ENCODE data around the gene DUSP19. TPM values are rescaled to one million over a fixed set of nuclear protein-coding genes. Genes with fewer than 3 reads are reported as not detected.

The DUSP19 gene
- total RNA-seq, 2 experiments from 2014 or later = 1.8 to 2.1 TPM

DNA sequence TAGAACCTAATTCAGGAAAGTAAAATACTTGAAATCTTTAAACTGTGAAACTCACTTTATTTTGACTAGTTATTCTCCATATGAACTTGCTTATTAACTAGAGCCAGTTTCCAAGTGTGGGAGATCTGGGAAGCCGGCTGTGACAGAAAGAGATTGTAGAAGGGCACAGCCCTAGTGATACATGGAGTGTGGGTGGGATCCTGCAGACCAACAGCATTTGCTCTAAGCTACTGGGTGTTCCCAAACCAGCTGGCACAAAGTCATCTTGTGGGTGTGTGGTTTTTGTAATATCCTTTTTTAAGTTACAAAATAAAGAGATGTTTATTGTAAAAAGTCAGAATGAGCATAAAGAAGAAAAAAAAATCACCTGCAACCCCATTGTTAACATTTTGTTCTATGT lies 3.4 kb downstream of the DUSP19 start:
- no peak for DNase-seq
- H3K4me3 Mint-ChIP-seq = no peak overlapping the region
- no peak overlapping the region for H3K27ac Mint-ChIP-seq
- ATAC-seq = no peak
- CTCF ChIA-PET = no interaction called here
- no peaks in the 10 kb centered on the region for H3K36me3 Mint-ChIP-seq
- peaks cover 16% of the 10 kb centered on the region for H3K4me1 Mint-ChIP-seq
- H3K9me3 Mint-ChIP-seq (ENCODE audit: low read depth) = no peaks in the 10 kb centered on the region
- no peaks in the 10 kb centered on the region for H3K27me3 Mint-ChIP-seq

DNA sequence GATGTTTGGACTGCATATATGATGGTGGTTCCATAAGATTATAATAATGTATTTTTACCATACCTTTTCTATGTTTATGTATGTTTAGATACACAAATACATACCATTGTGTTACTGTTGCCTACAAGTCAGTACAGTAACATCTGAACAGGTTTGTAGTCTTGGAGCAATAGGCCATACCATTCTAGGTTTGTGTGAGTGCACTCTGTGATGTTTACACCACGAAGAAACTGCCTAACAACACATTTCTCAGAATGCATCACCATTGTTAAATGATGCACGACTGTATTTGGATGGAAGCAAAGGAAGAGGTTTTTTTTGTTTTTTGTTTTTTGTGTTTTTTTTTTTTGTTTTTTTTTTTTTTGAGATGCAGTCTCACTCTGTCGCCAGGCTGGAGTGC lies 9.5 kb downstream of the DUSP19 start:
- no peak overlapping the region for H3K27ac Mint-ChIP-seq
- CTCF ChIA-PET = no interaction called here
- no peak for ATAC-seq
- H3K36me3 Mint-ChIP-seq = peaks cover 2% of the 10 kb centered on the region
- no peaks in the 10 kb centered on the region for H3K9me3 Mint-ChIP-seq (ENCODE audit: low read depth)
- no peak overlapping the region for H3K4me3 Mint-ChIP-seq
- no peaks in the 10 kb centered on the region for H3K27me3 Mint-ChIP-seq
- peaks cover 2% of the 10 kb centered on the region for H3K4me1 Mint-ChIP-seq
- no peak for DNase-seq

DNA sequence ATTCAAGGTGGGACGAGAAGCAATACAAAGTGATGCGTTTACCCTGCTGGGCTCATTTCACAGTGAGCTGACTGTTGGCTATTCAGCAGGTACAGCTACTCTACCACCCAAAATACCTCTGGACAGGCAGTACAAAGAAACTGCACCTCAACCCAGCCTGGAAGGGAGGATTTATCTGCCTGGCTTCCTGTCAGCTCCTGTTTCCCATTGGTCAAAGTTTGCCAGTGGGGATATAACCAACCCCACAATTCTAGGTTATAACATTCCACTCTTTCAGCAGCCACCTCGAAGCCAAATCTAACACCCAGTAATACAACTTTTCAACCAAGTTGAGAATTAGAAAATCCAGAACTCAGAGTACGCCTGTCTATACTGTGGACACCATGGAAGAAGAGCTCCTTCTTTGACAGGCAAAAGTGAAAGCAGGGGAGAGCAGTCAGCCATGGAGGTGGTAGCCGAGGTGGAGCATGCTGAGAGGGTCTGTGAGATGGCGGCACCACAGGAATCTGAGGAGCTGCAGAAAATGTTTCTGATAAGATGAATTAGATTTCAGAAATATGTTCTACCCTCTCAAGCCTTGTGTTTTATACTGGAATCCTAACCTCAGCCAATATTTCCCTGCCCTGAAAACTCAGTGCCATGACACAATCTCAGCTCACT lies 10.8 kb downstream of the DUSP19 start:
- no peak for DNase-seq
- no peaks in the 10 kb centered on the region for H3K27me3 Mint-ChIP-seq
- H3K36me3 Mint-ChIP-seq = peaks cover 2% of the 10 kb centered on the region
- H3K4me1 Mint-ChIP-seq = peaks cover 5% of the 10 kb centered on the region
- ATAC-seq = no peak
- no peak overlapping the region for H3K27ac Mint-ChIP-seq
- CTCF ChIA-PET = no interaction called here
- no peak overlapping the region for H3K4me3 Mint-ChIP-seq
- no peaks in the 10 kb centered on the region for H3K9me3 Mint-ChIP-seq (ENCODE audit: low read depth)

DNA sequence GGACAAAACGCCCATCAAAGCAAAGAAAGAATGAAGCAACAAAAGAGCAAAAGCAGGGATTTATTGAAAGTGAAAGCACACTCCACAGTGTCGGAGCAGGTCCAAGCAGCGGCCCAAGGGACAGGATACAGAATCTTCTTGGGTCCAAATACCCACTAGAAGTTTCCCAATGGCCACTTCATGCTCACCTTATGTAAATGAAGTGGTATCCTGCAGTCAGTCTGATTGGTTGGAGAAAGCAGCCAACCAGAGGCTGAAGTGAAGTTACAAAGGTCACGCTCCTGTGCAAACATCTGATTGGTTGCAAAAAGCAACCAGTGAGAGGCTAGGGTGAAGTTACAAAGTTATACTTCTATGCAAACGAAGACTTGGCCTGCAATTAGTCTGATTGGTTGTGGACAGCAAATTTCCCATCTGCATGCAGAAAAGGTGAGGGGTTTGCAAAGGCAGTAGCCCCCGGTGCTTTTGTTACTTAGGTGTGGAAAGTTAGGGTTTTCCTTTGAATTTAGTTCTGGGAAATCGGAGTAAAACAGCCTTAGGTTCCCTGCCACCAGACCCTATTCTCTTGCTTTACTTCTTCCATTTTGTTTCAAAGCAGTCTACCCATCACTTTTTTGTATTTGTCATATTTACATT lies 12.9 kb downstream of the DUSP19 start:
- peaks cover 8% of the 10 kb centered on the region for H3K4me1 Mint-ChIP-seq
- H3K36me3 Mint-ChIP-seq = peaks cover 2% of the 10 kb centered on the region
- ATAC-seq = no peak

DNA sequence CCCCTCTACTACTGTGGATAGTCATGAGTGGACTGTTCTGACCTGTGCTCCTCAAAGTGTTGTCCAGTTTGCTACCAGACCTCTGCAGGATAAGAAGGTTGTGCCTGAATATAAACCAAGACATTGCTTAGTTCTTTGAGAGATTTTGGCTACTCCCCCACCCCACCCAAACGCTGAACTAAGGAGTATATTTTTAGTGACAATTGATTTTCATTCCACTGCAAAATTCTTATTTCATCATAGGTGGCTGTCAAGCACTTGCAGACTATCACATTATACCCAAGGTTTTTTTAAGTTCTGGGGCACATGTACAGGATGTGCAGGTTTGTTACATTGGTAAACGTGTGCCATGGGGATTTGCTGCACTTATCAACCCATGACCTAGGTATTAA lies 13.4 kb downstream of the DUSP19 start:
- CTCF ChIA-PET = no interaction called here
- Mint-ChIP-seq H3K27ac (no peak overlapping the region), H3K4me1 (peaks cover 8% of the 10 kb centered on the region)

More for the DNA sequence above, 12.9 kb downstream of the DUSP19 start:
- no peaks in the 10 kb centered on the region for H3K9me3 Mint-ChIP-seq (ENCODE audit: low read depth)
- H3K27me3 Mint-ChIP-seq = no peaks in the 10 kb centered on the region
- no peak overlapping the region for H3K27ac Mint-ChIP-seq
- no peak for DNase-seq
- H3K4me3 Mint-ChIP-seq = no peak overlapping the region
- CTCF ChIA-PET = no interaction called here

DNA sequence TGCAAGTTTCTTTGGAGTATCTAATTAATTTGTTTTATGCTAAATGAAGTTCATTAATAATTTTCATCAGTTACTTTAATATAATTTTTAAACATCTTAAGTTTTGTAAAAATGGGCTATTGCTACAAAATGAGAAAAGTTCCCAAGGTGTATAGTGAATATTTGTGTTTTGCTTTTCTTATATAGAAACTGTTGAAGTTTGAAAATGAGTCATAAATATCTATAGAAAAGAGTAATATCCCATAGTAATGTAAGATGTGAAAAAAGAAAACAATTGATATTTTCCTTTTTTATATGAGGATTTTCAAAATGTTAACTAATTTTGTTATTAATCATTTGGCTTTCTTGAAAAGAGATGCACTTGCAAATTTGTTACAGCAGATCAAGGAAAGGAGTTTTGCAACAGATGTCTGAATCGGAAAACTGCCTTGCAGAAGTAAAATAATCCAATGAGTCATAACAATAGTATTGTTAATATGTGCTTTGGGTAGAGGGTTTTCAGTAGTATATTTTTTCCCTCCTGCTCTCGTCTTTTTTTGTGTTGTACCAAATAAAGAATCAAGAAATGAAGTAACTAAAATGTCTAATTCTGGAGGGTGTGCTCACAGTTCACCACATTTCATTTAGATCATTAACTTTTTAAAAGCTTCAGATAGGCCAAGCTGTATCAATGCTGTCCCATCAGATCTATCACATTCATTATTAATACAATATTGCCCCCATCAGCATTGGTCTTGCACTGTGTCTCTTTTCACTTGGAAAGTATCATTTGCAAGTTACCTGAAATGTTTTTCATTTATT lies 15.5 kb downstream of the DUSP19 start:
- CTCF ChIA-PET = no interaction called here
- ATAC-seq (no peak), DNase-seq (no peak)
- no peaks in the 10 kb centered on the region for H3K27me3 Mint-ChIP-seq
- no peaks in the 10 kb centered on the region for H3K36me3 Mint-ChIP-seq
- H3K4me1 Mint-ChIP-seq = peaks cover 6% of the 10 kb centered on the region
- no peak overlapping the region for H3K27ac Mint-ChIP-seq
- H3K9me3 Mint-ChIP-seq (ENCODE audit: low read depth) = no peaks in the 10 kb centered on the region
- no peak overlapping the region for H3K4me3 Mint-ChIP-seq

More for the DNA sequence above, 13.4 kb downstream of the DUSP19 start:
- H3K36me3 Mint-ChIP-seq = peaks cover 2% of the 10 kb centered on the region
- no peaks in the 10 kb centered on the region for H3K9me3 Mint-ChIP-seq (ENCODE audit: low read depth)
- DNase-seq (no peak), ATAC-seq (no peak)
- no peak overlapping the region for H3K4me3 Mint-ChIP-seq
- H3K27me3 Mint-ChIP-seq = no peaks in the 10 kb centered on the region

DNA sequence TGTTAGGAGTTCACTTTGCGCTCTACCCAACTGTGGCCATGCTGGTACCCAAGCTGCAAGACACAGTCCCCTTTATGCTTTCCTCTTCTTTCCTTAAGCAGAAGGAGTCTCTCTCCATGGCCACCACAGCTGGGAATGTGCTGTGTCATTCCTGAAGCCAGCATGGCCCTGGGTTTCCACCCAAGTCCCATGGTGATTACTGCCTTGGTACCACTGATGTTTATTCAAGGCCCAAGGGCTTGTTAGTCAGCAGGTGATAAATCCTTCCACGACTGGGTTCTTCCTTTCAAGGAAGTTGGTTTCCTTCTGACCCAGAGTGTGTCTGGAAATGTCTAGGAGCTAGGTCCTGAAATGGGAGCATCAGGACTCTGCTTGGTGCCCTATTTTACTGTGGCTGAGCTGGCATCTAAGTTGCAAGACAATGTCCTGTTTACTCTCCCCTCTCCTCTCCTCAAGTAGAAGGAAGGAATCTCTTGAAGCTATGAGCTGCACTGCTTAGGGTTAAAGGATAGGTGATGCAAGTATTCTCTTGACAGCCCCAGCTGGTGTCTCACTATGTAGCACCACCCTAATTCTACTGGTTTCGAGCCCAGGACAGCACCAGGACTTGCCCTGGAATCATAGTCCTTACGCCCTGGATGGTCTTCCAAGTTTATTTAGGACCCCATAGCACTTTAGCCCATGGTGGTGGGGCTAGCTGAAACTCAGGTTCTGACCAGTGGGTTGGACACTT lies 27.0 kb downstream of the DUSP19 start:
- no peaks in the 10 kb centered on the region for H3K27me3 Mint-ChIP-seq
- DNase-seq (no peak), ATAC-seq (no peak)
- H3K36me3 Mint-ChIP-seq = no peaks in the 10 kb centered on the region
- no peaks in the 10 kb centered on the region for H3K4me1 Mint-ChIP-seq
- no peaks in the 10 kb centered on the region for H3K9me3 Mint-ChIP-seq (ENCODE audit: low read depth)
- H3K27ac Mint-ChIP-seq = no peak overlapping the region
- CTCF ChIA-PET = interaction anchor here (0.6 kb wide), 1 partner anchor 56 kb away, joined by 3 read pairs; no protein-coding TSS in a partner anchor
- H3K4me3 Mint-ChIP-seq = no peak overlapping the region

DNA sequence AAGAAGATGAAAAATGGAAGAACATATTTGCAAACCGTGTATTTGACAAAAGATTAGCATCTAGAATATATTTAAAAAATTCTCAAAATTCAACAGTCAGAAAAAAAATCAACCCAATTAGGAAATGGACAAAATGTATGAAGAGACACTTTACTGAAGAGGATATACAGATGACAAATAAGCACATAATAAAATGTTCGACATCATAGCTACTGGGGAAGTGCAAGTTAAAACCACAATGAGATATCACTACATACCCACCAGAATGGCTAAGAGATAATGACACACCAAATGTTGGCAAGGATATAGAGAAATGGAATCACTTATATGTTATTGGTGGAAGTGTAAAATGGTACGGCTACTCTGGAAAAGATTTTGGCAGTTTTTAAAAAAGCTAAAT lies 34.0 kb downstream of the DUSP19 start:
- H3K4me1 Mint-ChIP-seq = no peaks in the 10 kb centered on the region

DNA sequence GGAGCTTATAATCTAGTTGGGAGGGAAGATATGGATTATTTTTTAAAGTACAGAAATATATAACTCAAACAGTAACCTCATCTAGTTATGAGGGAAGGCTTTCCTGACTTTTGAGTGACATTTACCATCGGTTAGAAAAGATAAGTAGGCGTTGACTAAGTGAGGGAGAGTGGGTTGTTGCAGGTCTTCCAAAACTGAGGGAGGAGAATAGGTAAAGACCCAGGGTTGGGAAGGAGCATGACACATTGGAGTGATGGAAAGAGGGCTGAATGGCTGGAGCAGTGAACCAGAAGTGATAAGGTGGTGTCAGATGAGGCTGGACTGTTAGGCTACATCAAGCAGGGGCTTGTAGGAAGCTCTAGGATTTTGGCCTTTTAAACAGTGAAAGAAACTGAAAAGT lies 35.1 kb downstream of the DUSP19 start:
- H3K9me3 Mint-ChIP-seq (ENCODE audit: low read depth) = no peaks in the 10 kb centered on the region
- CTCF ChIA-PET = no interaction called here
- ATAC-seq = no peak

More for the DNA sequence above, 34.0 kb downstream of the DUSP19 start:
- Mint-ChIP-seq H3K27me3 (peaks cover 24% of the 10 kb centered on the region), H3K9me3 (ENCODE audit: low read depth) (no peaks in the 10 kb centered on the region), H3K27ac (no peak overlapping the region), H3K4me3 (no peak overlapping the region), H3K36me3 (no peaks in the 10 kb centered on the region)
- no peak for DNase-seq
- ATAC-seq = no peak
- CTCF ChIA-PET = no interaction called here

DNA sequence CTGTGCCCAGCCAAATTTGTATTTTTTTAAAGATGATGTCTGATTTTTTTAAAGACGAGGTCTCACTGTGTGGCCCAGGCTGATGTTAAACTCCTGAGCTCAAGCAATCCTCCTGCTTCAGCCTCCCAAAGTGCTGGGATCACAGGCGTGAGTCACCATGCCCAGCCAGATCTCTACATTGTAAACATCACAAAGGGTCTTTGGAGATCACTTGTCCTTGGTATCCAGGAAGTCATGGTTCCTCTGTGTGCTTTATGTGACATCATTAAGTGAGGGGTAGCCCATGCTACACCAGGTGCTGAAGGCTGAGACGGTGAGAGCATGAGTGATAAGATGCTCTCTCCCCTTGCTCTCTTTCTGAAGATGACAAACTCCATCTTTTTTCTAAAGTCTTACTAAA lies 38.7 kb downstream of the DUSP19 start:
- H3K36me3 Mint-ChIP-seq = no peaks in the 10 kb centered on the region
- DNase-seq (no peak), ATAC-seq (no peak)
- no peaks in the 10 kb centered on the region for H3K4me1 Mint-ChIP-seq
- peaks cover 38% of the 10 kb centered on the region for H3K27me3 Mint-ChIP-seq
- H3K9me3 Mint-ChIP-seq (ENCODE audit: low read depth) = no peaks in the 10 kb centered on the region
- H3K4me3 Mint-ChIP-seq = no peak overlapping the region
- no peak overlapping the region for H3K27ac Mint-ChIP-seq
- CTCF ChIA-PET = no interaction called here

More for the DNA sequence above, 35.1 kb downstream of the DUSP19 start:
- no peak for DNase-seq
- H3K27me3 Mint-ChIP-seq = peaks cover 28% of the 10 kb centered on the region
- H3K36me3 Mint-ChIP-seq = no peaks in the 10 kb centered on the region
- no peaks in the 10 kb centered on the region for H3K4me1 Mint-ChIP-seq
- no peak overlapping the region for H3K4me3 Mint-ChIP-seq
- H3K27ac Mint-ChIP-seq = no peak overlapping the region

DNA sequence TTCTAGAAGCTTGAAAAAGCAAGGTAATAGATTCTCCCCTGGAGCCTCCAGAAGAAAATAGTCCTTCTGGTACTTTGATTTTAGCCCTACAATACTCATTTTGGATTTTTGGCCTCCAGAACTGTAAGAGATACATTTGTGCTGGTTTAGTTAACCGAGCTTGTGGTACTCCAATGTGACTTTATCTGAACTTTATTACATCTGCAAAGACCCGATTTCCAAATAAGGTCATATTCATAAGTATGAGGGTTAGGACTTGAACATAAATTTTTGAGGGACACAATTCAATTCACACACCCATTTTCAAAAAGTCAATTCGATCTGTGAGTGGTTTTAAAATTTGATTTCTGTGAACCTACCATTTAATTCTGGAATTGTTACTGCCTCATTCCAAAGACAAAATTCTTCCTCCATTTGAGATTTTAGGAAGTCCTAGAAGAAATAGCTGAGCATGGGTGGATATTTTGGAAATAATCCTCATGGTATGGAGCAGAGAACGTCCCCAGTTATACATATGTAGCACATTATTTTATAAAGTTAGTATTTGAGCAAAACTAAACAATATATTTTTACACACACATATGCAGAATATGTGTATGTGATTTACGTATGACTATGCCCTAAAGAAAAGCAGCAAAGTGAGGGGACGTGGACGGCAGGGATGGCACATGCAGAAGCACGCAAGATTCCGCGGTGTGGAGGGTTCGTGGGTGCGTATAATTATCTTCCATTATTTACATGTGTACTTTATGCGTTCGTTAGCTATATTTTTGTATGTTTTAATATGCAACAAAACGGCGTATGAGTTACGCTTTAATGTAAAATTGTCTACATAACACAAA lies 44.8 kb downstream of the DUSP19 start:
- Mint-ChIP-seq H3K4me3 (peak overlapping the region; percentile 96), H3K9me3 (ENCODE audit: low read depth) (no peaks in the 10 kb centered on the region), H3K27me3 (peaks cover 22% of the 10 kb centered on the region), H3K4me1 (peaks cover 30% of the 10 kb centered on the region), H3K36me3 (no peaks in the 10 kb centered on the region), H3K27ac (peak overlapping the region; percentile 99)
- DNase-seq = no peak
- CTCF ChIA-PET = interaction anchor here (1.0 to 2.8 kb wide), 5 partner anchors 15 to 457 kb away, joined by 3 to 7 read pairs (median 3); partner anchors contain the start of gene DUSP19
- no peak for ATAC-seq

DNA sequence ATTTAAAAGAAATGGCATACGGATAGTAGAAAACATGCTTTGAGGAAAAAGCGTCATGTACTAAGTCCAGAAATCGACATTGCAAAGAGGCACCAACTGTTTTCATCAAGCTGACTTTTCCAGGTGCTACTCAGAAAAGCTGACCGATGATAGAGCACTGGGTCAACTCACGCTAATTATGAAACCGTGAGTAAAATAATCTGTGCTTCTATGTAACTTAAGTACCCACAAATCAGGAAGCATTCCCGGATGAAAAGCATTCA lies 45.3 kb downstream of the DUSP19 start:
- DNase-seq (no peak), ATAC-seq (peak; percentile 45)
- CTCF ChIA-PET = interaction anchor here (1.0 to 2.8 kb wide), 4 partner anchors 14 to 457 kb away, joined by 3 to 7 read pairs (median 3); partner anchors contain the start of gene DUSP19
- Mint-ChIP-seq H3K27ac (peak overlapping the region; percentile 99), H3K4me3 (peak overlapping the region; percentile 96), H3K9me3 (ENCODE audit: low read depth) (no peaks in the 10 kb centered on the region), H3K27me3 (peaks cover 19% of the 10 kb centered on the region), H3K4me1 (peaks cover 32% of the 10 kb centered on the region), H3K36me3 (peaks cover 2% of the 10 kb centered on the region)

Data from activated CD8-positive, alpha-beta memory T cell treated with anti-CD3 and anti-CD28 coated beads, Interleukin-2, amount 10 ng/mL, durations not matched to agents 7 days and 5 days (primary cell).